ENCODE results near the gene GRAMD1A.
"Not testable (repeated sequence)": the region's sequence is repeated elsewhere in the genome, so short reads cannot be mapped to it uniquely, and the experiment has no call there.

Gene GRAMD1A

DNA sequence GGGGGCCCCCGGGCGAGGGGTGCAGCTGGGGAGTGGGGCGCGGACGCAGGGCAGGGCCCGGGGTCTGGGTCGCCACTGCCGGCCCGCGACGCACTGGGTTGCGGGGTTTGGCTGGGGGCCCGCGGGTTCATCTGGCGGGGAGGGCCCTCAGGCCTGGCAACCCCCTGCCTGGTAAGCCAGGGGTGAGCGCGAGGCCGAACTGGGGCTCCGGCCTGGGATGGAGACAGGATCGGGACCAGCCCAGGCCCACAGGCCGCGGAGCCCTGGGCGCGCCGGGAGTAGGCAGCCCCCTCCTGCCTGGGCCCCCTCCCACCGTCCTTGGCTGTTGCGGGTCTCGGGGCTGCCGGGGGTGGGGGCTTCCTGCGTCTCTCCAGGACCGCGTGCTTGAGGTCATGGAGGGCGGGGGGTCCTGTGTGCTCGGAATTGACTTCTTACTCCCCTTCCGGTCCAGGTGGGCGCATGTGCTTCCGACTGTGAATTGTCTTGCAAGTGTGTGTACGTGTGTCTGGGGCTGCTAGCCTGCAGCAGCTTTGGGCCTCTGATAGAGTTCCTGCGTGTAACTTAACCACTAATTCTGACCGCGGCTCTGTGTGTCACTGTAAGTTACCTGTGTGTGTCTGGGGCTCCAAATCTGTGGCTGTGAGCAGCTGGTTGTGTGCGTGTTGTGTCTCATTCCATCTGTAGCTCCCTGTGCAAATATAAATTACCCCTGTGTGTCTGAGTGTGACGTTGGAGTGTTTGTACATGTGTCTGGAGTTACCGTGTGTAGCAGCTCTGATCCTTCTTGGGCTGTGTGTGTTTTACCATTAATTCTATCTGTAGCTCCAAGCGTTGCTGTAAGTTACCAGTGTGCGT lies 751 bp downstream of the GRAMD1A start:
- Histone ChIP-seq H3K9me3 (ENCODE audit: control extremely low read depth in 1 of 5, control insufficient read depth in 4 of 5, insufficient read depth in 2 of 5, low read depth in 1 of 5, low read length in 4 of 5) (no peaks in the 10 kb centered on the region), H3K4me3 (ENCODE audit: control insufficient read depth in 1 of 7, extremely low read depth in 1 of 7, insufficient read depth in 4 of 7, low read depth in 2 of 7, low read length in 6 of 7) (peak overlapping the region; percentile 30 to 85 (median 75)), H3K27me3 (replicated peaks in 2 of 5; ENCODE audit: control insufficient read depth in 4 of 5, insufficient read depth in 5 of 5, low read length in 4 of 5) (no peaks in the 10 kb centered on the region), H3K27ac (ENCODE audit: insufficient read depth in 1 of 2, low read depth in 1 of 2, low read length in 2 of 2, poor library complexity in 1 of 2, severe bottlenecking in 2 of 2) (peak overlapping the region; percentile 46 to 93), H3K4me1 (ENCODE audit: control extremely low read depth in 1 of 4, control insufficient read depth in 4 of 4, insufficient read depth in 4 of 4, low read length in 3 of 4) (peaks cover 25 to 80% (median 75%) of the 10 kb centered on the region in 4 experiments), H3K36me3 (ENCODE audit: control insufficient read depth in 4 of 4, insufficient read depth in 4 of 4, low read length in 3 of 4) (peaks cover 0 to 30% (median 21%) of the 10 kb centered on the region in 4 experiments)
- peak; percentile 52 to 94 (median 87) for DNase-seq
- ChIA-PET CTCF (interaction anchor here (1.0 to 2.1 kb wide), 10 partner anchors 9 to 38 kb away, joined by 3 to 7 read pairs (median 5); no protein-coding TSS in a partner anchor), POLR2A (interaction anchor here (0.6 to 3.2 kb wide), 5 partner anchors 13 to 323 kb away, joined by 3 to 13 read pairs (median 3); partner anchors contain the start of genes ZNF302 and ZNF792)
- WGBS (ENCODE audit: insufficient coverage) = 0% methylated on average over 26 of the region's 46 CpGs

DNA sequence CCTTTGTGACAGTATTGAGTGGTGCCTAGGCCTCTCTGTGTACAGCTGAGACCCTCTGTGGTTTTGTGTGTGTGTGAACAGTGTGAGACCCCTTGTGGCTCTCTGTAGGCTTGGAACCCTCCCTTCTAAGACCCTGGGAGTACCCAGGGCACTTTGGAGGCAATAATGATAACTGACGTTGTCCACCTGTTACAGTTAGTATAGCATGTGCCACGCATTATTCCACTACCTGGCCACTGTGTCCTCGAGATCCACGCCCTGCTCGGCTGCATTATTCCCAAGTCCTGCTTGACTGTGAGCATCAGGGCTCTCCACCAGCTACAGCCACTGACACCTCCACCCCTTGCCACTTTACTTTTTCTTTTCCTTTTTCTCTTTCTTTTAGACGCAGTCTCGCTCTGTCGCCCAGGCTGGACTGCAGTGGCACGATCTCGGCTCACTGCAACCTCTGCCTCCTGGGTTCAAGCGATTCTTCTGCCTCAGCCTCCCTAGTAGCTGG lies 2.0 kb downstream of the GRAMD1A start:
- DNase-seq = no peak
- H3K27ac ChIP-seq (ENCODE audit: insufficient read depth in 1 of 2, low read depth in 1 of 2, low read length in 2 of 2, poor library complexity in 1 of 2, severe bottlenecking in 2 of 2) = peak overlapping the region in 1 of 2 experiments; percentile 93
- POLR2A ChIA-PET = interaction anchor here (3.2 kb wide), 1 partner anchor 39 kb away, joined by 13 read pairs; the partner anchor contains the start of gene ZNF792
- peak overlapping the region in 4 of 7 experiments; percentile 4 to 82 (median 62) for H3K4me3 ChIP-seq (ENCODE audit: control insufficient read depth in 1 of 7, extremely low read depth in 1 of 7, insufficient read depth in 4 of 7, low read depth in 2 of 7, low read length in 6 of 7)
- H3K36me3 ChIP-seq (ENCODE audit: control insufficient read depth in 4 of 4, insufficient read depth in 4 of 4, low read length in 3 of 4) = peaks cover 3 to 40% (median 31%) of the 10 kb centered on the region in 4 experiments
- no peaks in the 10 kb centered on the region for H3K9me3 ChIP-seq (ENCODE audit: control extremely low read depth in 1 of 5, control insufficient read depth in 4 of 5, insufficient read depth in 2 of 5, low read depth in 1 of 5, low read length in 4 of 5)
- peaks cover 25 to 68% (median 63%) of the 10 kb centered on the region in 4 experiments for H3K4me1 ChIP-seq (ENCODE audit: control extremely low read depth in 1 of 4, control insufficient read depth in 4 of 4, insufficient read depth in 4 of 4, low read length in 3 of 4)
- CTCF ChIA-PET = interaction anchor here (1.0 to 2.1 kb wide), 8 partner anchors 11 to 40 kb away, joined by 3 to 7 read pairs (median 6); no protein-coding TSS in a partner anchor
- no peaks in the 10 kb centered on the region for H3K27me3 ChIP-seq (replicated peaks in 2 of 5; ENCODE audit: control insufficient read depth in 4 of 5, insufficient read depth in 5 of 5, low read length in 4 of 5)
- WGBS (ENCODE audit: insufficient coverage) = 94% methylated on average over 11 of the region's 11 CpGs

DNA sequence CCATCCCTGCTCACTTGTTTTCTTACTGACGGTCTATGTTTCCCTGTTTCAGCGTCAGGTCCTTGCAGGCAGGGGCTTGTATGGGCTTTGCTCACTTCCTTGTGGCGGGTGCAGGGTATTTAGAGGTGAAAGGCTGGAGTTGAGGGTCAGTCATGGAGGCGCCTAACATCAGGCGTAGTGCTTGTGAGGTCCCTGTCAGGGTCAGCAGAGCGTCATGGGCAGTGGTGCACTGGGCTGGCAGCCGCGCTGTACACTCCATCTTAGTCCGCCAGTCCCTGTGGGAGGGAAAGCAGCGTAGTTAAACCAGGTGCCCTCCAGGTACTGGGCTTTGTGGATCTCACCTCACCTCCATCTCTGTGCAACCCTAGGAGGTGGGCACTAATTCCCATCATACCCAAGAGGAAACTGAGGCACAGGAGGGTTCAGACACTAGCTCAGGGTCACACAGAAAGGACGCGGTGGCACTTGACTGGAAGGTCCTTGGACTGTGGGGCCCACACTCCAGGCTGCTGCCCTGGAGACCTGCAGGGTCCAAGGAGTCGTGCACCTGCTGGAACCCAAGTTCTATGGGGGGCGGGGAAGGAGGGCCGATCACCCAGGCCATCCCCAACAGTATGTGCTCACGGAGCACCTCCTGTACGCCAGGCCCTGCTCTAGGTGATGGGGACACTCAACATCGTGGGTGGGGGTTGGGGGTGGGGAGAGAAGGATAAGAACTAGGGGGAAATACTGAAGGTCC lies 4.6 kb downstream of the GRAMD1A start:
- Histone ChIP-seq H3K9me3 (ENCODE audit: control extremely low read depth in 1 of 5, control insufficient read depth in 4 of 5, insufficient read depth in 2 of 5, low read depth in 1 of 5, low read length in 4 of 5) (no peaks in the 10 kb centered on the region), H3K27me3 (replicated peaks in 2 of 5; ENCODE audit: control insufficient read depth in 4 of 5, insufficient read depth in 5 of 5, low read length in 4 of 5) (no peaks in the 10 kb centered on the region), H3K36me3 (ENCODE audit: control insufficient read depth in 4 of 4, insufficient read depth in 4 of 4, low read length in 3 of 4) (peaks cover 6 to 51% (median 39%) of the 10 kb centered on the region in 4 experiments), H3K4me3 (ENCODE audit: control insufficient read depth in 1 of 7, extremely low read depth in 1 of 7, insufficient read depth in 4 of 7, low read depth in 2 of 7, low read length in 6 of 7) (no peak overlapping the region), H3K27ac (ENCODE audit: insufficient read depth in 1 of 2, low read depth in 1 of 2, low read length in 2 of 2, poor library complexity in 1 of 2, severe bottlenecking in 2 of 2) (peak overlapping the region in 1 of 2 experiments; percentile 30), H3K4me1 (ENCODE audit: control extremely low read depth in 1 of 4, control insufficient read depth in 4 of 4, insufficient read depth in 4 of 4, low read length in 3 of 4) (peaks cover 18 to 42% (median 38%) of the 10 kb centered on the region in 4 experiments)
- POLR2A ChIA-PET = no interaction called here
- no peak for DNase-seq
- 96% methylated on average over 9 of the region's 18 CpGs for WGBS (ENCODE audit: insufficient coverage)
- CTCF ChIA-PET = interaction anchor here (1.6 to 11.0 kb wide), 3 partner anchors 7 to 32 kb away, joined by 7 to 249 read pairs (median 8); partner anchors contain the start of gene ZNF792

DNA sequence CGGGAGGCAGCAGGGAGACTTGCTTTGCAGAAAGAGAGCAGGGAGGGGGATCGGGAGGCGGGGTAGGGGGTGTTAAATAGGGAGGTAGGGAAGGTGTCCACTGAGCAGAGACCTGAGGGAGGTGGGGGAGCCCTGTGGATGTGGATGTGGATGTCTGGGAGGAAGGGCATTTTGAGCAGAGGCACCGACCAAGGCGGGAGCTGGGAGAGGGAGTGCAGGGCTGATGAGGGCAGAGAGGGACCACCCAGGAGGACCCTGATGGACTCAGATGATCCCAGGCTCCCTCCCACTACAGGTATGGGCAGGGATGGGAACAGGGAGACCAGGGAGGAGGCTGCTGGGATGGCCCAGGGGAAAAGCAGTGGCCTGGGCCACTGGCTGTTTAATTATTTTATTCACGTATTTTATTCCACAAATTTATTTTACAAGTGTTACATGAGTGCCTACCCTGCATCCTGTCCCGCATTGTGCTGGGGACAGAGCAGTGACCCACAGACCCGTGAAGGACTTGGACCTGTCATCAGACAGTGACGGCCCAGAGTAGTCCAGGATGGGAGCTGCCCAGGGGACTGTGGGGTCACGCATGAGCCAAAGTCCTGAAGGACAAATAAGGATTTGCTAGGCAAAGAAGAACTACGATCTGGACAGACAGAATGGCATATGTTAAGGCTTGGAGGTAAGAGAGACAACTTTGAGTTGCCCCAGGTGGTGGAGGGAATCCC lies 5.3 kb downstream of the GRAMD1A start:
- Histone ChIP-seq H3K27me3 (replicated peaks in 2 of 5; ENCODE audit: control insufficient read depth in 4 of 5, insufficient read depth in 5 of 5, low read length in 4 of 5) (no peaks in the 10 kb centered on the region), H3K9me3 (ENCODE audit: control extremely low read depth in 1 of 5, control insufficient read depth in 4 of 5, insufficient read depth in 2 of 5, low read depth in 1 of 5, low read length in 4 of 5) (no peaks in the 10 kb centered on the region), H3K4me3 (ENCODE audit: control insufficient read depth in 1 of 7, extremely low read depth in 1 of 7, insufficient read depth in 4 of 7, low read depth in 2 of 7, low read length in 6 of 7) (no peak overlapping the region), H3K36me3 (ENCODE audit: control insufficient read depth in 4 of 4, insufficient read depth in 4 of 4, low read length in 3 of 4) (peaks cover 10 to 58% (median 47%) of the 10 kb centered on the region in 4 experiments), H3K27ac (ENCODE audit: insufficient read depth in 1 of 2, low read depth in 1 of 2, low read length in 2 of 2, poor library complexity in 1 of 2, severe bottlenecking in 2 of 2) (no peak overlapping the region), H3K4me1 (ENCODE audit: control extremely low read depth in 1 of 4, control insufficient read depth in 4 of 4, insufficient read depth in 4 of 4, low read length in 3 of 4) (peaks cover 18 to 41% (median 35%) of the 10 kb centered on the region in 4 experiments)
- WGBS (ENCODE audit: insufficient coverage) = 95% methylated on average over 10 of the region's 11 CpGs
- ChIA-PET POLR2A (no interaction called here), CTCF (interaction anchor here (1.0 to 11.0 kb wide), 3 partner anchors 23 to 31 kb away, joined by 3 to 249 read pairs (median 3); partner anchors contain the start of gene ZNF792)
- DNase-seq = no peak

DNA sequence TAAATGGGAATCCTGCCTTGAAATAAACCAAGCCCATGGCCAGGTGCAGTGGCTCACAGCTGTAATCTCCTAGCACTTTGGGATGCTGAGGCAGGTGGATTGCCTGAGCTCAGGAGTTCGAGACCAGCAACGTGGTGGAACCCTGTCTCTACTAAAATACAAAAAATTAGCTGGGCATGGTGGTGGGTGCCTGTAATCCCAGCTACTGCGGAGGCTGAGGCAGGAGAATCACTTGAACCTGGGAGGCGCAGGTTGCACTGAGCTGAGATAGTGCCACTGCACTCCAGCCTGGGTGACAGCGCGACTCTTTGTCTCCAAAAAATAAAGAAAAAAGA lies 5.9 kb downstream of the GRAMD1A start:
- POLR2A ChIA-PET; H3K9me3 ChIP-seq (ENCODE audit: control extremely low read depth in 1 of 5, control insufficient read depth in 4 of 5, insufficient read depth in 2 of 5, low read depth in 1 of 5, low read length in 4 of 5); H3K27me3 ChIP-seq (replicated peaks in 2 of 5; ENCODE audit: control insufficient read depth in 4 of 5, insufficient read depth in 5 of 5, low read length in 4 of 5); H3K27ac ChIP-seq (ENCODE audit: insufficient read depth in 1 of 2, low read depth in 1 of 2, low read length in 2 of 2, poor library complexity in 1 of 2, severe bottlenecking in 2 of 2); DNase-seq; H3K4me3 ChIP-seq (ENCODE audit: control insufficient read depth in 1 of 7, extremely low read depth in 1 of 7, insufficient read depth in 4 of 7, low read depth in 2 of 7, low read length in 6 of 7): not testable (repeated sequence)
- 100% methylated on average over 6 of the region's 6 CpGs for WGBS (ENCODE audit: insufficient coverage)
- Histone ChIP-seq H3K36me3 (ENCODE audit: control insufficient read depth in 4 of 4, insufficient read depth in 4 of 4, low read length in 3 of 4) (peaks cover 13 to 62% (median 52%) of the 10 kb centered on the region in 4 experiments), H3K4me1 (ENCODE audit: control extremely low read depth in 1 of 4, control insufficient read depth in 4 of 4, insufficient read depth in 4 of 4, low read length in 3 of 4) (peaks cover 18 to 40% (median 33%) of the 10 kb centered on the region in 4 experiments)
- CTCF ChIA-PET = interaction anchor here (1.0 to 11.0 kb wide), 3 partner anchors 22 to 31 kb away, joined by 3 to 249 read pairs (median 3); partner anchors contain the start of gene ZNF792

DNA sequence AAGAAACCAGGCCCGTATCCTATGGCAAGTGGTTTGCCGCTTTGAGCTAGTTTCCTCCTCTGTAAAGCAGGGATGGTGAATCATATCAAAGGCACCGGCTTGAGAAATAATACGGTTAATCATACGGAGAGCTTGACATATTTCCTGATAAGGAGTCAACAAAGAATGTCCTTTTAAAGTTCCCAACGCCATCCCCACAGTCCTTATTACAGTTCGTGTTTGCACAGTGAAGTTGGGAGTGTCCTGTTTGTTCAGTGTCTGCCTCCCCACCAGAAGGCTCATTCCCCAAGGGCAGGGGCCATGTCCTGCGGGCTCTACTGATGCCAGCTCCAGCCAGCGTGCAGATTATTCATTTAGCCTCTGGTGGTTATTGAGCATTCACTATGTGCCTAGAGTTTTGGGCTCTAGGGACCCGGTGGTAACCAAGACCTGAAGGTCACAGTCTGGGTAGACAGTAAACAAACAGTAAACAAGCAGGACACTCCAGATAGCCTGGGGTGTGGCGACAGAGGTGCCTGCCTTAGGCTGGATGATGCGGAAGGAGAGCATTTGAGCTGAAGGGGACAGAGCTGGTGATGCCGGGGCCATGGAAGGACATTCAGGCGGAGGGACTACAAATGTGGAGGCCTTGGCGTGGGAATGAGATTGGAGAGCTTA lies 6.3 kb downstream of the GRAMD1A start:
- POLR2A ChIA-PET = interaction anchor here (1.0 kb wide), 1 partner anchor 33 kb away, joined by 4 read pairs; no protein-coding TSS in a partner anchor
- Histone ChIP-seq H3K27ac (ENCODE audit: insufficient read depth in 1 of 2, low read depth in 1 of 2, low read length in 2 of 2, poor library complexity in 1 of 2, severe bottlenecking in 2 of 2) (no peak overlapping the region), H3K27me3 (replicated peaks in 2 of 5; ENCODE audit: control insufficient read depth in 4 of 5, insufficient read depth in 5 of 5, low read length in 4 of 5) (no peaks in the 10 kb centered on the region), H3K9me3 (ENCODE audit: control extremely low read depth in 1 of 5, control insufficient read depth in 4 of 5, insufficient read depth in 2 of 5, low read depth in 1 of 5, low read length in 4 of 5) (no peaks in the 10 kb centered on the region), H3K4me3 (ENCODE audit: control insufficient read depth in 1 of 7, extremely low read depth in 1 of 7, insufficient read depth in 4 of 7, low read depth in 2 of 7, low read length in 6 of 7) (no peak overlapping the region), H3K4me1 (ENCODE audit: control extremely low read depth in 1 of 4, control insufficient read depth in 4 of 4, insufficient read depth in 4 of 4, low read length in 3 of 4) (peaks cover 13 to 35% (median 28%) of the 10 kb centered on the region in 4 experiments), H3K36me3 (ENCODE audit: control insufficient read depth in 4 of 4, insufficient read depth in 4 of 4, low read length in 3 of 4) (peaks cover 13 to 67% (median 54%) of the 10 kb centered on the region in 4 experiments)
- CTCF ChIA-PET = interaction anchor here (1.0 to 11.0 kb wide), 3 partner anchors 22 to 32 kb away, joined by 3 to 249 read pairs (median 3); partner anchors contain the start of gene ZNF792
- WGBS (ENCODE audit: insufficient coverage) = 98% methylated on average over 14 of the region's 15 CpGs
- DNase-seq = no peak
